ENCODE data around the gene CALHM2.
"Not testable (repeated sequence)": the region's sequence is repeated elsewhere in the genome, so short reads cannot be mapped to it uniquely, and the experiment has no call there.

Gene CALHM2

DNA sequence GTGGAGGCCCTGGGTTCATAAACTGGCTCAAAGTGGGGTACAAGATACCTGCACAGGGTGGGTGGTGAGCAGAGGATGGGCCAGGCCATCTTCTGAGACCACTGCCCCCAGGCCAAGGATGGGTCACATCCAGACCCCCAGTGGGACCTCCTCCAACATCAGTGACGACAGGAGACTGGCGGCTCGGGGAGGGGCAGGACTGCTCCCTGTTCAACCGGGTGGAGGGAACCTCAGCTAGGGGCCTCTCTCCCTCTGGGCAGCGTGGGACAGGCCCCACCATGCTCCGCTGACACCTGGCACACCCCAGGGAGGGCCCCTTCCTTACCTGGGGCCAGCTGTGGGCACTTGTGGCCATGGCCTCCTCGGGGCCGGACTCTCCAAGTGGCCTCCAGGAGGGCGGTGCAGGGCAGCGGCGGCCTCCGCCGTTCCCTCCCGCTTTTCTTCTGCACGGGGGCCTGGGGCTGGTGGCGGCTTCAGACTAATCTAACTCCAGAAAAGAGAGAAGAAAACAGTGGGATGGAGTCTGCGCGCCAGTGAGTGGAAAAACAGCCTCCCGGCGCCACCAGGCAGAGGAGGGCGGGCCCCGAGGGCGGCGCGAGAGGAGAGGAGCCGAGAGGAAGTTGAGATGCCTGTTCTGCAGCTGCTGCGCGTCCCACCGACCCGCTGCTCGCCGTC, at the start of gene CALHM2:
TSS of gene CALHM2 (minus strand) at position 540 of the 675 bp plus-strand sequence. CDS start 2,429 bp downstream, outside the sequence.
- no peak for DNase-seq (ENCODE audit: low spot score)

DNA sequence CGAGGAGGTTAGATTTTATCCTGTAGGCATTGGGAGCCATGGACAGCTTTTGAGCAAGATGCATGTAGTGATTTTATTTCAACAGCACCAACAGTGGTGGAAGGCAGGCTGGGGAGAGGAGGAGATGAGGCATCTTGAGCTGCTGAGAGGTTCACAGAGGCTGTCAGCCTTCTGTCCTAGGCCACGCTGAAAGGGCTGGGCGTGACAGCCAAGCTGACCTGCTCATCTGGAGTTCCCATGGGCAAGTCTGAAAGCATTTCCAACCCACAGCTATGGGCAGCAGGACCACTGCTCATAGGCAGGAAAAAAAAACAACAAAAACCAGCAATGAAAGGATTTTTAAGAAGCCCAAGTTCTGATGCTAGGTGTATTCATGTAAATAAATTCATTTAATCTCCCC, 49.0 kb upstream of the CALHM2 start:
- no peak for DNase-seq (ENCODE audit: low spot score)

GRCh38 chr10:103500481-103500880, 48.3 kb upstream of the CALHM2 start:
- DNase-seq (ENCODE audit: low spot score), result no peak

GRCh38 chr10:103499881-103500280, 47.7 kb upstream of the CALHM2 start:
- no peak for DNase-seq (ENCODE audit: low spot score)

GRCh38 chr10:103498936-103499638, 46.9 kb upstream of the CALHM2 start:
- DNase-seq (ENCODE audit: low spot score), result no peak

GRCh38 chr10:103497161-103497915, 45.2 kb upstream of the CALHM2 start:
- no peak for DNase-seq (ENCODE audit: low spot score)

- DNase-seq (ENCODE audit: low spot score), result no peak
Observed at GRCh38 chr10:103495321-103495720, 43.2 kb upstream of the CALHM2 start.

GRCh38 chr10:103493916-103494877, 42.0 kb upstream of the CALHM2 start:
- DNase-seq (ENCODE audit: low spot score), result no peak

GRCh38 chr10:103493362-103493915, 41.3 kb upstream of the CALHM2 start, which contains the start of gene NEURL1:
NEURL1 (plus strand) TSS chr10:103493705; CDS start chr10:103494388, 683 bp downstream.
- DNase-seq (ENCODE audit: low spot score), result no peak

DNA sequence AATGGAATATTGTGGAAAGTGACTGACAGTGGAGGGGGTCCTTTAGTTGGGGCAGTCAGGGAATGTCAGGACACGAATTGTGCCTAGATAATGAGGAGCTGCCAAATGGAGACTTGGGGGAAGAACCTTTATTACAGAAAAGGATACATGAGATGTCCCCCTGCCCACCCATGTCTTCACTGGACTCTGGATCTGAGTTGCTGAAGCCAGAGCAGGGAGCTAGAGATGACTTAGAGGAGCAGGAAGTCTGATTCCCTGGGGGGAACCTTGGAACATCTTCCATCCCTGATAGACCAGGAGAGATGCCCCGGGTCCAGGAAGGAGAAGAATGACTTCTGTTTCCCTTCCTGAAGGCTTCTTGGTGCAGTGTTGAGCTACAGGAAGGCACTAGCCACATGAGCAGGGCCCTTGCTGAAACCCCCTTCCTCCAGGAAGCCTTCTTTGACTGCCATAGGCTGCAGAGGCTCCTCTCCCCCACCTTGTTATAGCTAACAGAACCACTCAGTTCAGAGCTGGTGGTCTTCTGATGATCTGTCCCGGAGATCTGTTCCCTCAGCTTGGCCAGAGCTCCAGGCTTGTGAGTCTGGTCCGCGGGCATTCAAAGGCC, 40.6 kb upstream of the CALHM2 start:
- no peak for DNase-seq (ENCODE audit: low spot score)

- no peak for DNase-seq (ENCODE audit: low spot score)
Observed at GRCh38 chr10:103491729-103492364, 39.7 kb upstream of the CALHM2 start.

DNA sequence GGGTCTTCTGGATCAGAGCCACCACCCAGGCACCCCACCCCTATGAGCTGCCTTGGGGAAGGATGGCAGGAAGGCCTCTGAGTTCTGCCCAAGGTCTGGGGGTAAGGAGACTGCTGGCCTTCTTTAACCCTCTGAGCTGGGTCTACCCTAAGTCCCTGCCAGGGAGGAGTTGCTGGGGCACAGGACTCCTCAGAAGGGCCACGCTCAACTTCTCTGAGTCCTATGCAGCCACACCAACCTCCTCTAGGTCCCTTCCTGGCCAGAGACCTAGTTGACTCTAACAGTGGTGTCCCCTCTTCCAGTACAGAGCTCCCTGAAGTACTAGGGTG, 38.8 kb upstream of the CALHM2 start:
- DNase-seq (ENCODE audit: low spot score), result no peak

- no peak for DNase-seq (ENCODE audit: low spot score)
Observed at GRCh38 chr10:103487410-103487708, 35.2 kb upstream of the CALHM2 start.

GRCh38 chr10:103486635-103487409, 34.7 kb upstream of the CALHM2 start:
- not testable (repeated sequence) for DNase-seq (ENCODE audit: low spot score)

DNA sequence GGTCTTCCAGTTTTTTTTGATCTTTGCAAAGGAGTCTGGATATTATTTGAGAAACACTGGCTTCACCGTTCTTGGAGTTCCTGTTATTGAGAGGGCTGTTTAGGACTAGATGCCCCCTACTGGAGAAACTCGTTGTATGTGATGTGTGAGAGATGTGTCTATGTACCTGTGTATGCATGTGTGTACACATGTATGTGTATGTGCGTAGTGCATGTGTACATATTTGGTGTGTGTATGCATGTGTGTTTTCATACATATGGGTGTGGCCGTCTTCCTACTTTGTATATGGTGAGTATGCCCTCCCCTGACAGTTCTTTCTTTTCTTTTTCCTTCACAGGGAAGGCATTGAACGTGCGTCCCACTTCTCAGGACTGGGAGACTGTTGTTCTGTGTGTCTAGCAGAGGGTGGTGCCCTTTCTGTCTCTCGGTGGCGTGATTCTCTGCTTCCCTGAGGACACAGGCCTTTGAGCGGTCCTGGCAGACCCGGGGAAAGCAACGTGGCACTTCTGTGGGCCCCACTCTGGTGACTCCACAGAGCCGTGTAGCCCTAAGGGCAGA, 29.9 kb upstream of the CALHM2 start:
- DNase-seq (ENCODE audit: low spot score), result peak; percentile 51

GRCh38 chr10:103480521-103480920, 28.4 kb upstream of the CALHM2 start:
- no peak for DNase-seq (ENCODE audit: low spot score)

- DNase-seq (ENCODE audit: low spot score), result no peak
Observed at GRCh38 chr10:103479135-103479534, 27.0 kb upstream of the CALHM2 start, which contains the start of gene CALHM3. CALHM3 (minus strand) TSS chr10:103479240; CDS start chr10:103479032, 208 bp downstream.

- no peak for DNase-seq (ENCODE audit: low spot score)
Observed at GRCh38 chr10:103478671-103479070, 26.5 kb upstream of the CALHM2 start.

DNA sequence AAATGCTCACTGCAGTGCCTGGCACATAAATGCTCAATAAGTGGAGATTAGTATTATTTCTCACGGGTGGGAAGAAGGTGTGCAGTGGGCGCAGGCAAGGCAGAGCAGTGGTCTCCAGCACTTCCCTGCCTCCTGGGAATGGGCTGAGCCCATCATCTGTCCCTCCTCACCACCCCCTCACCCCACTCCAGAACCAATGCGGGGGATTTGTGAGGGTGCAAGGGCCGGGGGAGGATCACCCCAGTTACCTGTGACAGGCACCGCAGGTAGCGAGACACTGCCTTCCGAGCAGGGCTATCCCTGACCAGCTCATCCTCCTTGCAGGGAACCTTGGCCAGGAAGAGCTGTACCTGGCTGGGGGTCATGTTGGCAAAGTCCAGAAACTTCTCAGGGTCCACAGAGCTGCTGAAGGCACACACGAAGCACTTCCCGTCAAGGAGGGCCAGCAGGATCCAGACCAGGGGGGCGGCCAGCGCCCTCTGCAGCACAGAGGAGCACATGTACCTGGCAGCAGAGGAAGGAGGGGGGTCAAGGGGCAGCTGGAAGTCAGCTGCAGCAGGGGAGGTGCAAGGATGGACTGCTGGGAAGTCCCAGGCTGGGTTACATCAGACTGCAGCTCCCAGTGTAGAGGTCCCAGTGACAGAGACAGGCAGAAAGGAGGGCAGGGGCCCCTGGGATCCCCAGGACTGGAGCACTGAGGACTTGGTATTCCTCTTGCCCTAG, 24.0 kb upstream of the CALHM2 start:
- DNase-seq (ENCODE audit: low spot score), result no peak

Data from hematopoietic multipotent progenitor cell treated with erythropoietin and hydrocortisone succinate and interleukin-3 and kit ligand, for 15 days (in vitro differentiated cells).